HG03045 (cell line): ENCODE results near the gene CD6.
"Not testable (repeated sequence)": the region's sequence is repeated elsewhere in the genome, so short reads cannot be mapped to it uniquely, and the experiment has no call there.

ENCODE experiments used
- ATAC-seq: cut with Tn5 transposase; IDR thresholded peaks from one replicate; pipeline ENCODE4 v1.9.1; 2021; ENCODE audit warnings: mild to moderate bottlenecking, moderate library complexity; ENCODE audit not compliant: unreplicated experiment

The CD6 gene

GRCh38 chr11:61049063-61049377 lies 77.5 kb downstream of the CD6 start:
- ATAC-seq, result no peak

- ATAC-seq, result no peak
Observed at GRCh38 chr11:61049859-61050258, 78.4 kb downstream of the CD6 start.

- no peak for ATAC-seq
Observed at GRCh38 chr11:61052182-61052972, 80.9 kb downstream of the CD6 start.

GRCh38 chr11:61053191-61053590 lies 81.7 kb downstream of the CD6 start:
- no peak for ATAC-seq

- no peak for ATAC-seq
Observed at GRCh38 chr11:61054513-61054912, 83.0 kb downstream of the CD6 start.

- no peak for ATAC-seq
Observed at GRCh38 chr11:61054927-61055562, 83.6 kb downstream of the CD6 start.

GRCh38 chr11:61055776-61056175 lies 84.3 kb downstream of the CD6 start:
- no peak for ATAC-seq

GRCh38 chr11:61056571-61056970 lies 85.1 kb downstream of the CD6 start:
- ATAC-seq, result no peak

GRCh38 chr11:61056981-61057380 lies 85.5 kb downstream of the CD6 start:
- no peak for ATAC-seq

GRCh38 chr11:61057615-61058014 lies 86.1 kb downstream of the CD6 start:
- ATAC-seq, result no peak

GRCh38 chr11:61058583-61059259 lies 87.2 kb downstream of the CD6 start:
- ATAC-seq, result no peak

GRCh38 chr11:61059260-61059752 lies 87.8 kb downstream of the CD6 start:
- ATAC-seq, result no peak

- ATAC-seq, result peak; percentile 78
Observed at GRCh38 chr11:61061081-61061826, 89.8 kb downstream of the CD6 start.

GRCh38 chr11:61062181-61062930 lies 90.9 kb downstream of the CD6 start:
- ATAC-seq, result no peak

- not testable (repeated sequence) for ATAC-seq
Observed at GRCh38 chr11:61065236-61065635, 93.8 kb downstream of the CD6 start.

- ATAC-seq, result no peak
Observed at GRCh38 chr11:61065955-61066638, 94.6 kb downstream of the CD6 start.

GRCh38 chr11:61066645-61067044 lies 95.2 kb downstream of the CD6 start:
- ATAC-seq, result no peak

GRCh38 chr11:61067782-61068446 lies 96.4 kb downstream of the CD6 start:
- no peak for ATAC-seq

- ATAC-seq, result no peak
Observed at GRCh38 chr11:61068581-61068980, 97.1 kb downstream of the CD6 start.
